B cell (primary cell): Measurements from ENCODE around the gene HDLBP. TPM values are rescaled to one million over a fixed set of nuclear protein-coding genes. Genes with fewer than 3 reads are reported as not detected.
A peak's percentile ranks its signal among the peaks of the same experiment; 100 is the strongest.
"Not testable (repeated sequence)": the region's sequence is repeated elsewhere in the genome, so short reads cannot be mapped to it uniquely, and the experiment has no call there.

Experiments
- ATAC-seq: fragments of 200-7000 bp; cut with Tn5 transposase; one replicate; pipeline ENCODE4 v1.10.0; 2021; ENCODE audit warnings: low read depth, mild to moderate bottlenecking, moderate number of reproducible peaks, moderate library complexity
- CTCF ChIA-PET: fragments of 350-600 bp; sonication (Branson Sonifier 250); formaldehyde crosslinking; loops from one replicate; lab custom pipeline; 2021; ENCODE audit warnings: antibody characterized with exemption, inconsistent platforms; lab: Charles Lee
- POLR2A ChIA-PET: fragments of 350-600 bp; sonication (Branson Sonifier 250); formaldehyde crosslinking; loops from one replicate; lab custom pipeline; 2021; ENCODE audit warnings: antibody characterized with exemption; lab: Charles Lee
- DNase-seq: peaks from one replicate; pipeline ENCODE4 v3.0.0; 2013
- H2AFZ ChIP-seq: 2 replicates; pipeline ENCODE4 v1.6.1; 2012; ENCODE audit warnings: mild to moderate bottlenecking, low read depth, low read length; ENCODE audit not compliant: insufficient read depth, poor library complexity, severe bottlenecking
- H3K27ac ChIP-seq, 2 donors: 1 replicate in 1 of 2; 2 replicates in 1 of 2; pipeline ENCODE4 v1.5.1; 2012 to 2013; ENCODE audit warnings: low read length in 2 of 2, mild to moderate bottlenecking in 2 of 2, moderate library complexity in 1 of 2
- H3K27me3 ChIP-seq, 4 experiments: fragments of 200-600 bp in 1 of 4; sonication (generic) in 1 of 4; replicated peaks in 1 of 4; 1 replicate in 2 of 4; 2 replicates in 2 of 4; pipeline versions ENCODE4 v1.6.1 to v1.7.0; 2013 to 2016; ENCODE audit warnings: low read length in 3 of 4, mild to moderate bottlenecking in 2 of 4, mixed read lengths in 1 of 4, moderate library complexity in 1 of 4; ENCODE audit not compliant: insufficient read depth in 4 of 4, control insufficient read depth in 3 of 4; ENCODE audit errors: control extremely low read depth in 1 of 4
- H3K36me3 ChIP-seq, 2 experiments: replicated peaks in 1 of 2; 1 replicate in 1 of 2; 2 replicates in 1 of 2; pipeline versions ENCODE4 v1.6.1 to v1.7.1; 2013; ENCODE audit warnings: low read length in 1 of 2; ENCODE audit not compliant: insufficient read depth in 2 of 2, control insufficient read depth in 1 of 2; ENCODE audit errors: control extremely low read depth in 1 of 2, extremely low read depth in 1 of 2
- H3K4me1 ChIP-seq, 2 donors: fragments of 200-600 bp in 1 of 2; sonication (generic) in 1 of 2; 1 replicate in 1 of 2; 2 replicates in 1 of 2; pipeline versions ENCODE4 v1.5.1 to v1.6.1; 2013 to 2017; ENCODE audit warnings: low read length in 2 of 2; ENCODE audit not compliant: control insufficient read depth in 2 of 2, insufficient read depth in 2 of 2
- H3K4me2 ChIP-seq: replicated peaks from 2 replicates; pipeline ENCODE3; 2012; ENCODE audit warnings: mild to moderate bottlenecking, low read depth, low read length; ENCODE audit not compliant: poor library complexity, severe bottlenecking
- H3K4me3 ChIP-seq, 5 experiments: fragments of 200-600 bp in 1 of 5; sonication (generic) in 1 of 5; 1 replicate in 3 of 5; 2 replicates in 2 of 5; pipeline versions ENCODE4 v1.5.1 to v1.7.0; 2011 to 2016; ENCODE audit warnings: low read length in 4 of 5, mild to moderate bottlenecking in 4 of 5, low read depth in 2 of 5, control low read depth in 1 of 5, moderate library complexity in 1 of 5; ENCODE audit not compliant: insufficient read depth in 1 of 5; ENCODE audit errors: control extremely low read depth in 1 of 5, extremely low read depth in 1 of 5
- H3K79me2 ChIP-seq: fragments of 200-600 bp; sonication (generic); one replicate; pipeline ENCODE4 v1.6.0; 2016; ENCODE audit warnings: low read length; ENCODE audit not compliant: control insufficient read depth, insufficient read depth
- H3K9ac ChIP-seq: fragments of 200-600 bp; sonication (generic); 2 replicates; pipeline ENCODE4 v1.6.1; 2017; ENCODE audit warnings: mild to moderate bottlenecking, low read length, moderate library complexity
- H3K9me3 ChIP-seq, 3 donors: one replicate each; pipeline versions ENCODE4 v1.6.1 to v1.7.1; 2013; ENCODE audit warnings: low read length in 2 of 3; ENCODE audit not compliant: control insufficient read depth in 2 of 3, insufficient read depth in 1 of 3; ENCODE audit errors: control extremely low read depth in 1 of 3
- H4K20me1 ChIP-seq: 2 replicates; pipeline ENCODE4 v1.6.0; 2012; ENCODE audit warnings: mild to moderate bottlenecking, low read length; ENCODE audit not compliant: insufficient read depth, control insufficient read depth, poor library complexity, severe bottlenecking
- H3K27ac Mint-ChIP-seq: one replicate; pipeline ENCODE4 v1.8.0; 2021; ENCODE audit warnings: mixed read lengths
- H3K27me3 Mint-ChIP-seq: one replicate; pipeline ENCODE4 v1.8.0; 2021; ENCODE audit warnings: mixed read lengths
- H3K4me1 Mint-ChIP-seq: one replicate; pipeline ENCODE4 v1.8.0; 2021; ENCODE audit warnings: mixed read lengths
- H3K4me3 Mint-ChIP-seq: one replicate; pipeline ENCODE4 v1.8.0; 2021; ENCODE audit warnings: mixed read lengths
- H3K9me3 Mint-ChIP-seq: one replicate; pipeline ENCODE4 v1.8.0; 2022; ENCODE audit warnings: mixed read lengths; ENCODE audit not compliant: insufficient read depth
- EZH2 ChIP-seq: IDR thresholded peaks from 2 replicates; pipeline ENCODE4 v1.6.1; 2012; ENCODE audit warnings: borderline replicate concordance, low read depth, mild to moderate bottlenecking, moderate library complexity, low read length; ENCODE audit not compliant: insufficient read depth, poor library complexity, severe bottlenecking
- WGBS: methylation state at CpG from one replicate; pipeline ENCODE4 v1.1.5; 2013; ENCODE audit warnings: missing lambda C conversion rate; ENCODE audit not compliant: insufficient coverage; 5-methylcytosine and 5-hydroxymethylcytosine counted together
- intact Hi-C: fragments of 100-400 bp; cut with micrococcal nuclease; formaldehyde crosslinking; loops from one replicate; pipeline ENCODE4 v1.10.0; 2022
- polyA plus RNA-seq: library from polyadenylated mRNA; depleted of rRNA; stranded (reverse); fragments of >200 nt; gene quantifications from 2 replicates; pipeline ENCODE4 v1.2.3, GENCODE V29; 2012
- total RNA-seq, 2 donors: library from RNA; stranded (reverse); fragments of 120-200 nt in 1 of 2; gene quantifications; 1 replicate in 1 of 2; 2 replicates in 1 of 2; pipeline versions ENCODE4 v1.2.3 to v1.2.4, GENCODE V29; 2013 to 2022
- TF ChIP-seq, protein P1 (sequence below): fragments of 200-600 bp; IDR thresholded peaks from one replicate; pipeline ENCODE4 v1.8.0; 2022; ENCODE audit warnings: antibody characterized with exemption, mild to moderate bottlenecking

Gene HDLBP
- total and polyA plus RNA-seq, 2 donors (not counting 1 experiment from before 2014, with no cell fraction given): 55.1 to 127 TPM

DNA sequence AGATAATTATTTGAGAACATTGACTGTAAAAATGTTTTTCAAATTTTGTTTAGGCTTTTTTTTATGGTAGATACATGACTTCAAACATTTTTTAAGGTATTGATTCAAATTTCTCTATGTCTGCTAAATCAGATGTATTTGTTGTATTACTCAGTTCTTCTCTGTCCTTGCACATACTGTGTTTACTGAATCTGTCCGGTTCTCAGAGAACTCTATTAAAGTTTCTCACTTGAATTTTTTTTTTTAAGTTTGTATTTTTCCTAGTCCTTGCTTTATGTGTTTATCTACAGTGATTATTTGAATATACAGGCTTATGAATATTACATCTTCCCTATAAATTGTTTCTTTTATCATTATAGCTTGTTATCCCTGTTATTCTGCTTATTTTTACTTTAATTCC, 5.6 kb upstream of the HDLBP start:
- no peak overlapping the region for H3K4me2 ChIP-seq
- Mint-ChIP-seq H3K27ac (no peak overlapping the region), H3K4me1 (peaks cover 80% of the 10 kb centered on the region), H3K9me3 (no peaks in the 10 kb centered on the region), H3K4me3 (peak overlapping the region; percentile 42), H3K27me3 (no peaks in the 10 kb centered on the region)
- ChIA-PET POLR2A (no interaction called here), CTCF (no interaction called here)
- DNase-seq (no peak), ATAC-seq (no peak)
- no peak overlapping the region for H3K9ac ChIP-seq
- no CpG with 5 or more reads among the region's 1 CpG for WGBS
- H3K4me1 ChIP-seq: peaks cover 45% of the 10 kb centered on the region in 2 donors
- intact Hi-C loops: no loop called here
- H3K27me3 ChIP-seq: no peaks in the 10 kb centered on the region
- no peaks in the 10 kb centered on the region for H3K9me3 ChIP-seq
- no peak overlapping the region for H3K27ac ChIP-seq
- no peak overlapping the region for H2AFZ ChIP-seq
- H3K79me2 ChIP-seq: peaks cover 98% of the 10 kb centered on the region
- TF ChIP-seq EZH2: no peak
- TF ChIP-seq, protein P1, sequence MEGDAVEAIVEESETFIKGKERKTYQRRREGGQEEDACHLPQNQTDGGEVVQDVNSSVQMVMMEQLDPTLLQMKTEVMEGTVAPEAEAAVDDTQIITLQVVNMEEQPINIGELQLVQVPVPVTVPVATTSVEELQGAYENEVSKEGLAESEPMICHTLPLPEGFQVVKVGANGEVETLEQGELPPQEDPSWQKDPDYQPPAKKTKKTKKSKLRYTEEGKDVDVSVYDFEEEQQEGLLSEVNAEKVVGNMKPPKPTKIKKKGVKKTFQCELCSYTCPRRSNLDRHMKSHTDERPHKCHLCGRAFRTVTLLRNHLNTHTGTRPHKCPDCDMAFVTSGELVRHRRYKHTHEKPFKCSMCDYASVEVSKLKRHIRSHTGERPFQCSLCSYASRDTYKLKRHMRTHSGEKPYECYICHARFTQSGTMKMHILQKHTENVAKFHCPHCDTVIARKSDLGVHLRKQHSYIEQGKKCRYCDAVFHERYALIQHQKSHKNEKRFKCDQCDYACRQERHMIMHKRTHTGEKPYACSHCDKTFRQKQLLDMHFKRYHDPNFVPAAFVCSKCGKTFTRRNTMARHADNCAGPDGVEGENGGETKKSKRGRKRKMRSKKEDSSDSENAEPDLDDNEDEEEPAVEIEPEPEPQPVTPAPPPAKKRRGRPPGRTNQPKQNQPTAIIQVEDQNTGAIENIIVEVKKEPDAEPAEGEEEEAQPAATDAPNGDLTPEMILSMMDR: no peak
- H3K4me3 ChIP-seq: no peak overlapping the region
- H3K36me3 ChIP-seq: peaks cover 2 to 11% of the 10 kb centered on the region in 2 experiments
- H4K20me1 ChIP-seq: peaks cover 66% of the 10 kb centered on the region

DNA sequence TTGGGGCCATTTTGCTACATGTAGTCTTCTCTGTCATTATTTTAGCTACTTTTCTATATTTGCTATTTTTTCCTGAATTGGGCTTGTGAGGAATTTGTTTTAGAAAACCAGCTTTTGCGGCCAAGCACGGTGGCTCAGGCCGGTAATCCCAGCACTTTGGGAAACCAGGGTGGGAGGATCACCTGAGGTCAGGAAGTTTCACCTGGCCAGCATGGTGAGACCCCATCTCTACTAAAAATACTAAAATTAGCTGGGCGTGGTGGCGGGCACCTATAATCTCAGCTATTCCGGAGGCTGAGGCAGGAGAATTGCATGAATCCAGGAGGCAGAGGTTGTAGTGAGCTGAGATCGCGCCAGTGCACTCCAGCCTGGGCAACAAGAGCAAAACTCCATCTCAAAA, 4.9 kb upstream of the HDLBP start:
- TF ChIP-seq, protein P1: no peak
- TF ChIP-seq EZH2: no peak
- CTCF ChIA-PET: no interaction called here

DNA sequence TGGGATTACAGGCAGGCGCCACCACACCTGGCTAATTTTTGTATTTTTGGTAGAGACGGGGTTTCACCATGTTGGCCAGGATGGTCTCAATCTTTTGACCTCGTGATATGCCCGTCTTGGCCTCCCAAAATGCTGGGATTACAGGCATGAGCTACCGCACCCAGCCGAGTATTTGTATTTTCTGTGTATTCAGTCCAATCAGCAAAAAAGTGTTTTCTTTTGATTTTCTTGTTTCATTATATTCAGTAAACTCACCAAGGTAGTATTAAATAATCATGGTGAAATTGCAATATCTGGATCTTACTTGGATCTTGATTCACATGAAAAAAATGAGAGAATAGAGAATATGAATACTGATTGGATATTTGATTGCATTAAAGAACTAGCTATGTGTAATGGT, 3.4 kb upstream of the HDLBP start:
- ATAC-seq, H3K36me3 ChIP-seq, H3K27ac Mint-ChIP-seq, H3K27me3 Mint-ChIP-seq, H3K9me3 Mint-ChIP-seq, H3K27ac ChIP-seq, H2AFZ ChIP-seq, H3K4me3 ChIP-seq, H3K27me3 ChIP-seq, H3K9me3 ChIP-seq, H3K4me2 ChIP-seq, DNase-seq, H3K9ac ChIP-seq: not testable (repeated sequence)
- Histone ChIP-seq H3K79me2 (peaks cover 90% of the 10 kb centered on the region), H3K4me1 (peaks cover 35 to 39% of the 10 kb centered on the region in 2 donors), H4K20me1 (peaks cover 44% of the 10 kb centered on the region)
- ChIA-PET CTCF (interaction anchor here (1.0 to 1.2 kb wide), 2 partner anchors 41 to 188 kb away, joined by 4 read pairs; no protein-coding TSS in a partner anchor), POLR2A (interaction anchor here (0.7 kb wide), 1 partner anchor 27 kb away, joined by 5 read pairs; no protein-coding TSS in a partner anchor)
- intact Hi-C loops: loop anchor here (5.0 kb wide), 1 partner anchor 217 kb away; the partner anchor contains the start of gene MTERF4
- WGBS: 100% methylated on average over 3 of the region's 6 CpGs
- Mint-ChIP-seq H3K4me3 (peak overlapping the region; percentile 10), H3K4me1 (peaks cover 70% of the 10 kb centered on the region)

More for the DNA sequence above, 4.9 kb upstream of the HDLBP start:
- H2AFZ ChIP-seq: no peak overlapping the region
- no peaks in the 10 kb centered on the region for H3K9me3 Mint-ChIP-seq
- peaks cover 0 to 9% of the 10 kb centered on the region in 2 experiments for H3K36me3 ChIP-seq
- H3K27me3 ChIP-seq: no peaks in the 10 kb centered on the region
- peaks cover 77% of the 10 kb centered on the region for H3K4me1 Mint-ChIP-seq
- ATAC-seq: no peak
- H3K27me3 Mint-ChIP-seq: no peaks in the 10 kb centered on the region
- H3K9ac ChIP-seq: no peak overlapping the region
- H3K9me3 ChIP-seq: no peaks in the 10 kb centered on the region
- peak overlapping the region; percentile 7 for H3K4me3 Mint-ChIP-seq
- DNase-seq: no peak
- H3K79me2 ChIP-seq: peaks cover 94% of the 10 kb centered on the region
- POLR2A ChIA-PET: no interaction called here
- H4K20me1 ChIP-seq: peaks cover 59% of the 10 kb centered on the region
- no peak overlapping the region for H3K4me2 ChIP-seq
- H3K27ac Mint-ChIP-seq: no peak overlapping the region
- H3K27ac ChIP-seq: no peak overlapping the region
- WGBS: 100% methylated on average over 3 of the region's 8 CpGs
- no peak overlapping the region for H3K4me3 ChIP-seq
- intact Hi-C loops: no loop called here
- H3K4me1 ChIP-seq: peaks cover 44% of the 10 kb centered on the region in 2 donors
